T-cell (primary cell): ENCODE results near the gene TSC22D2. TPM values are rescaled to one million over a fixed set of nuclear protein-coding genes. Genes with fewer than 3 reads are reported as not detected.

Source experiments
- ATAC-seq, 4 experiments: fragments of 200-7000 bp in 3 of 4; fragments of 150-1000 bp in 1 of 4; cut with Tn5 transposase; replicated peaks in 1 of 4; 1 replicate in 3 of 4; 2 replicates in 1 of 4; pipeline ENCODE4 v1.10.0; 2021; ENCODE audit warnings: moderate library complexity in 3 of 4, mild to moderate bottlenecking in 2 of 4, moderate number of reproducible peaks in 1 of 4
- CTCF ChIA-PET, 2 donors: fragments of 300-600 bp; sonication (Branson Sonifier 250); formaldehyde crosslinking; loops; one replicate each; lab custom pipeline; 2022; ENCODE audit warnings: antibody characterized with exemption in 2 of 2; lab: Charles Lee
- POLR2A ChIA-PET, 2 donors: fragments of 300-600 bp; sonication (Branson Sonifier 250); formaldehyde crosslinking; loops; one replicate each; lab custom pipeline; 2022; ENCODE audit warnings: antibody characterized with exemption in 2 of 2; lab: Charles Lee
- DNase-seq, 35 experiments: peaks; one replicate each; pipeline versions ENCODE4 v3.0.0 to v3.0.0-alpha.2; 2013 to 2023
- H3K27ac ChIP-seq: one replicate; pipeline ENCODE4 v1.5.1; 2013; ENCODE audit warnings: low read length
- H3K27me3 ChIP-seq, 2 experiments: replicated peaks in 1 of 2; 1 replicate in 1 of 2; 2 replicates in 1 of 2; pipeline versions ENCODE4 v1.6.1 to v1.7.0; 2013; ENCODE audit warnings: low read length in 1 of 2, mixed read lengths in 1 of 2; ENCODE audit not compliant: control insufficient read depth in 2 of 2, insufficient read depth in 2 of 2; ENCODE audit errors: extremely low read depth in 1 of 2
- H3K36me3 ChIP-seq, 2 donors: 1 replicate in 1 of 2; 2 replicates in 1 of 2; pipeline versions ENCODE4 v1.6.1 to v1.7.0; 2013; ENCODE audit warnings: low read length in 1 of 2; ENCODE audit not compliant: control insufficient read depth in 2 of 2, insufficient read depth in 1 of 2; ENCODE audit errors: extremely low read depth in 1 of 2
- H3K4me1 ChIP-seq, 2 experiments: 1 replicate in 1 of 2; 2 replicates in 1 of 2; pipeline versions ENCODE4 v1.6.1 to v1.7.0; 2013; ENCODE audit warnings: low read length in 2 of 2, mixed read lengths in 1 of 2; ENCODE audit not compliant: insufficient read depth in 2 of 2, control insufficient read depth in 1 of 2; ENCODE audit errors: extremely low read depth in 1 of 2
- H3K4me3 ChIP-seq, 2 donors: 1 replicate in 1 of 2; 2 replicates in 1 of 2; pipeline versions ENCODE4 v1.5.1 to v1.7.0; 2013; ENCODE audit warnings: mild to moderate bottlenecking in 2 of 2, low read length in 1 of 2, moderate library complexity in 1 of 2; ENCODE audit not compliant: control insufficient read depth in 1 of 2; ENCODE audit errors: extremely low read depth in 1 of 2
- H3K9me3 ChIP-seq: 2 replicates; pipeline ENCODE4 v1.7.0; 2013
- H3K27ac Mint-ChIP-seq, 2 donors: one replicate each; pipeline ENCODE4 v1.8.0; 2020 to 2021; ENCODE audit warnings: mild to moderate bottlenecking in 2 of 2, mixed read lengths in 2 of 2
- H3K27me3 Mint-ChIP-seq, 2 donors: one replicate each; pipeline ENCODE4 v1.8.0; 2021 to 2022; ENCODE audit warnings: mixed read lengths in 2 of 2
- H3K36me3 Mint-ChIP-seq: one replicate; pipeline ENCODE4 v1.8.0; 2021; ENCODE audit warnings: mixed read lengths
- H3K4me1 Mint-ChIP-seq, 3 donors: one replicate each; pipeline ENCODE4 v1.8.0; 2020 to 2022; ENCODE audit warnings: mixed read lengths in 3 of 3, mild to moderate bottlenecking in 1 of 3
- H3K4me3 Mint-ChIP-seq, 3 donors: one replicate each; pipeline ENCODE4 v1.8.0; 2020 to 2022; ENCODE audit warnings: mild to moderate bottlenecking in 3 of 3, mixed read lengths in 3 of 3, moderate library complexity in 3 of 3
- H3K9me3 Mint-ChIP-seq, 3 donors: one replicate each; pipeline ENCODE4 v1.8.0; 2020 to 2022; ENCODE audit warnings: mixed read lengths in 3 of 3
- WGBS: methylation state at CpG from one replicate; pipeline ENCODE4 v1.1.5; 2013; ENCODE audit warnings: missing lambda C conversion rate; ENCODE audit not compliant: insufficient coverage; 5-methylcytosine and 5-hydroxymethylcytosine counted together
- total RNA-seq, 35 experiments: library from RNA in 6 of 35; stranded (reverse) in 6 of 35; fragments of 120-200 nt in 1 of 35; gene quantifications; one replicate each; pipeline versions ENCODE4 v1.2.1 to v1.2.4 and lab custom pipeline; 2013 to 2026

Gene TSC22D2
- total RNA-seq, 5 donors from 2014 or later (not counting 1 experiment from before 2014, with no cell fraction given): 21.2 to 55.0 (median 23.3) TPM

DNA sequence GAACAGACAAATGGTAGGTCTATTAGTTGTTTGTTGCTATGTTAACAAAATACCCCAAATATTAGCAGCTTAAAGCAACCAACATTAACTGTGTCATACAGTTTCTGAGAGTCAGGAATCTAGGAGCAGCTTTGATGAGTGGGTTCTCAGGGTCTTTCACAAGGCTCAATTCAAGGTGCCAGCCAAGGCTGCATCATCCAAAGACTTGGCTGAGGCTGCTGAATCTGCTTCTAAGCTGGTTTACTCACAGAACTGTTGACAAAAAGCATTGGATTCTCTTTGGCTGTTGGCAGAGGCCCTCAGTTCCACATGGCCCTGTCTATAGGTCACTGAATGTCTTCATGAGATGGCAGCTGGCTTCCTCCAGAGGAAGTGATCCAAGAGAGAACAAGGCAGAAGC lies 40.3 kb upstream of the TSC22D2 start:
- no peaks in the 10 kb centered on the region for H3K36me3 ChIP-seq
- Mint-ChIP-seq H3K27me3 (no peaks in the 10 kb centered on the region), H3K9me3 (no peaks in the 10 kb centered on the region), H3K4me3 (no peak overlapping the region), H3K27ac (no peak overlapping the region), H3K36me3 (no peaks in the 10 kb centered on the region), H3K4me1 (no peaks in the 10 kb centered on the region)
- no peaks in the 10 kb centered on the region for H3K27me3 ChIP-seq
- no peaks in the 10 kb centered on the region for H3K9me3 ChIP-seq
- no peaks in the 10 kb centered on the region for H3K4me1 ChIP-seq
- POLR2A ChIA-PET: no interaction called here
- no peak overlapping the region for H3K27ac ChIP-seq
- DNase-seq (no peak), ATAC-seq (no peak)
- CTCF ChIA-PET: interaction anchor here in 1 of 2 donors (0.6 kb wide), 1 partner anchor 52 kb away, joined by 3 read pairs; no protein-coding TSS in a partner anchor
- H3K4me3 ChIP-seq: no peak overlapping the region

GRCh38 chr3:150370122-150370602 lies 37.9 kb upstream of the TSC22D2 start:
- H3K9me3 Mint-ChIP-seq: no peaks in the 10 kb centered on the region
- H3K36me3 ChIP-seq: no peaks in the 10 kb centered on the region
- ATAC-seq: no peak

DNA sequence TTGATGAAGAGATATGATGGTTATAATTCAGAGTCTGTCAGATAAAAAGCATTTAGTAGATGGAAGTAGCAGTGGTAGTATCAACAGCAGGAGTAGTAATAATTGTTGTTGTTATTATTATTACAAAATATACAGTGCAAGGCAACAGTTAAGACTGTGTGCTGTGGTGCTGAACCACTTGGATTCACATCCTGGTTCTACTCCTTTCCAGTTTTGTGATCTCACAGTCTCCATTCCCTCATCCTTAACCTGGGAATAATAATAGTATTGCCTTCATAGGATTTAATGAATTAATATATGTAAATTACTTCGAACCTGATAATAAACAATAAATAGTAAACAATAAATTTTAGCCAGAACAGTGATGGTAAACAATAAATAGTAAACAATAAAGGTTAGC lies 37.1 kb upstream of the TSC22D2 start:
- no peak for DNase-seq
- WGBS: no CpG with 5 or more reads among the region's 1 CpG
- Histone ChIP-seq H3K27ac (no peak overlapping the region), H3K27me3 (no peaks in the 10 kb centered on the region), H3K36me3 (no peaks in the 10 kb centered on the region), H3K9me3 (no peaks in the 10 kb centered on the region), H3K4me3 (no peak overlapping the region), H3K4me1 (no peaks in the 10 kb centered on the region)
- ChIA-PET CTCF (no interaction called here), POLR2A (no interaction called here)
- H3K27me3 Mint-ChIP-seq: no peaks in the 10 kb centered on the region
- no peak for ATAC-seq
- no peak overlapping the region for H3K4me3 Mint-ChIP-seq
- no peak overlapping the region for H3K27ac Mint-ChIP-seq
- H3K9me3 Mint-ChIP-seq: no peaks in the 10 kb centered on the region
- H3K4me1 Mint-ChIP-seq: peaks cover 0 to 10% (median 2%) of the 10 kb centered on the region in 3 donors
- no peaks in the 10 kb centered on the region for H3K36me3 Mint-ChIP-seq

More at GRCh38 chr3:150370122-150370602, 37.9 kb upstream of the TSC22D2 start:
- H3K27me3 Mint-ChIP-seq: no peaks in the 10 kb centered on the region
- POLR2A ChIA-PET: no interaction called here
- Histone ChIP-seq H3K27me3 (no peaks in the 10 kb centered on the region), H3K9me3 (no peaks in the 10 kb centered on the region), H3K4me1 (no peaks in the 10 kb centered on the region), H3K4me3 (no peak overlapping the region), H3K27ac (no peak overlapping the region)
- 88% methylated on average over 1 of the region's 4 CpGs for WGBS
- CTCF ChIA-PET: no interaction called here
- no peak overlapping the region for H3K4me3 Mint-ChIP-seq
- H3K27ac Mint-ChIP-seq: no peak overlapping the region
- H3K4me1 Mint-ChIP-seq: peaks cover 0 to 10% (median 2%) of the 10 kb centered on the region in 3 donors
- no peaks in the 10 kb centered on the region for H3K36me3 Mint-ChIP-seq
- DNase-seq: no peak

- Histone ChIP-seq H3K4me3 (no peak overlapping the region), H3K27me3 (no peaks in the 10 kb centered on the region), H3K4me1 (no peaks in the 10 kb centered on the region), H3K27ac (no peak overlapping the region), H3K36me3 (no peaks in the 10 kb centered on the region), H3K9me3 (no peaks in the 10 kb centered on the region)
- no peaks in the 10 kb centered on the region for H3K9me3 Mint-ChIP-seq
- no peaks in the 10 kb centered on the region for H3K36me3 Mint-ChIP-seq
- 100% methylated on average over 1 of the region's 6 CpGs for WGBS
- ChIA-PET CTCF (no interaction called here), POLR2A (no interaction called here)
- H3K27me3 Mint-ChIP-seq: no peaks in the 10 kb centered on the region
- no peak for ATAC-seq
- DNase-seq: no peak
- H3K27ac Mint-ChIP-seq: no peak overlapping the region
- peaks cover 0 to 10% (median 2%) of the 10 kb centered on the region in 3 donors for H3K4me1 Mint-ChIP-seq
- H3K4me3 Mint-ChIP-seq: no peak overlapping the region
Observed at GRCh38 chr3:150371741-150372254, 36.3 kb upstream of the TSC22D2 start.

DNA sequence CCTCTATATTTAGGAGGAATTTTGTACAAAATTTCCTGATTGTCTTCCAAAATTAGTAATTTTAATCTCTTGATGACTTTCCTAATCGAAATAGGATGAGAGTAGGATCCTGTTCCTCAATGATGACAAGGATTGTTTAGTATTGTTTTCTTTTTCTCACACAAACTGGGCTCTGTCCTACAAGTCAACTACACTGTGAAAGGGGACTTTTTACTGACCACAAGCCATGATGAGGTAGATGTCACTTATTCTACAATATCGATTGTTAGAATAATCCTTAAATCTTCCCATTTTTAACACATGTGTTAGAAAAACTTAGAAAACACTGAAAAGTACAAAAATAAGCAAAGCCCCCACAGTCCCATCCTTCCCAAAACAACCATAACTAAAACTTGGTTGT lies 35.8 kb upstream of the TSC22D2 start:
- POLR2A ChIA-PET: no interaction called here
- no peak overlapping the region for H3K27ac ChIP-seq
- H3K27me3 Mint-ChIP-seq: no peaks in the 10 kb centered on the region

GRCh38 chr3:150372722-150373121 lies 35.4 kb upstream of the TSC22D2 start:
- 80% methylated on average over 1 of the region's 1 CpG for WGBS
- ATAC-seq: no peak
- Histone ChIP-seq H3K4me1 (no peaks in the 10 kb centered on the region), H3K27ac (no peak overlapping the region), H3K9me3 (no peaks in the 10 kb centered on the region), H3K36me3 (no peaks in the 10 kb centered on the region), H3K4me3 (no peak overlapping the region), H3K27me3 (no peaks in the 10 kb centered on the region)
- ChIA-PET POLR2A (no interaction called here), CTCF (no interaction called here)
- Mint-ChIP-seq H3K27ac (no peak overlapping the region), H3K4me3 (no peak overlapping the region), H3K27me3 (no peaks in the 10 kb centered on the region), H3K36me3 (no peaks in the 10 kb centered on the region), H3K4me1 (peaks cover 0 to 10% (median 2%) of the 10 kb centered on the region in 3 donors), H3K9me3 (no peaks in the 10 kb centered on the region)
- DNase-seq: peak in 1 of 35 experiments; percentile 15

More for the DNA sequence above, 35.8 kb upstream of the TSC22D2 start:
- ATAC-seq (no peak), DNase-seq (no peak)
- peaks cover 0 to 10% (median 2%) of the 10 kb centered on the region in 3 donors for H3K4me1 Mint-ChIP-seq
- no peak overlapping the region for H3K4me3 ChIP-seq
- no peaks in the 10 kb centered on the region for H3K9me3 ChIP-seq
- H3K36me3 ChIP-seq: no peaks in the 10 kb centered on the region
- no CpG with 5 or more reads among the region's 2 CpGs for WGBS
- no peaks in the 10 kb centered on the region for H3K9me3 Mint-ChIP-seq
- no peaks in the 10 kb centered on the region for H3K36me3 Mint-ChIP-seq
- no peaks in the 10 kb centered on the region for H3K27me3 ChIP-seq
- H3K4me1 ChIP-seq: no peaks in the 10 kb centered on the region
- CTCF ChIA-PET: no interaction called here
- H3K4me3 Mint-ChIP-seq: no peak overlapping the region
- no peak overlapping the region for H3K27ac Mint-ChIP-seq
